Stimulated activated CD4-positive, alpha-beta T cell treated with anti-CD3 and anti-CD28 coated beads, TNF-alpha, amount 100 ng/mL, for 1 hour (primary cell): ENCODE measurements around the gene TPRG1.
A peak's percentile ranks its signal among the peaks of the same experiment; 100 is the strongest.

Experiments
- DNase-seq, 3 donors: peaks; one replicate each; pipeline ENCODE4 v3.0.0-alpha.2; 2020; ENCODE audit warnings: low read depth in 3 of 3, low spot score in 1 of 3

Gene TPRG1, protein sequence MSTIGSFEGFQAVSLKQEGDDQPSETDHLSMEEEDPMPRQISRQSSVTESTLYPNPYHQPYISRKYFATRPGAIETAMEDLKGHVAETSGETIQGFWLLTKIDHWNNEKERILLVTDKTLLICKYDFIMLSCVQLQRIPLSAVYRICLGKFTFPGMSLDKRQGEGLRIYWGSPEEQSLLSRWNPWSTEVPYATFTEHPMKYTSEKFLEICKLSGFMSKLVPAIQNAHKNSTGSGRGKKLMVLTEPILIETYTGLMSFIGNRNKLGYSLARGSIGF

DNA sequence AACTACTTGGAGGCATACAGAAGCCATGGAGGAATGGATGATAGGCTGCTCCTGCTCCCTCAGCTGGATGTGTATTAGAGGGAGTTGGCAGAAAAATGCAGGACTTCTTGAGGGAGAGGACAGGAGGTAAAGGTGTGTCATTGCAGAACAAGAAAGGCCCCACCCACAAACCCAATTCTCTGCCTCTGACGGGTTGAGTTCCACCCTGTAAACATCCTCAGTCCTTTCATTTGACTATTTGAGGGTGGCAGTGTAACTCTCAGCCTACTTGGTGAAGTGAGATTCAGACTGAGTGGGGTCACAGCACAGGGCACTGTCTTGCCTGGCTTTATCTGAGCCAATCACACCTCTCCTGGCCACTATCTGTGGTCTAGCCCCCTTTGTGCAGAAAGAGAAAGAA is at the start of gene TPRG1:
Gene TPRG1 (plus strand): TSS at position 265 of the 400 bp plus-strand sequence. CDS start 35,414 bp downstream, outside the sequence.
- DNase-seq: no peak

DNA sequence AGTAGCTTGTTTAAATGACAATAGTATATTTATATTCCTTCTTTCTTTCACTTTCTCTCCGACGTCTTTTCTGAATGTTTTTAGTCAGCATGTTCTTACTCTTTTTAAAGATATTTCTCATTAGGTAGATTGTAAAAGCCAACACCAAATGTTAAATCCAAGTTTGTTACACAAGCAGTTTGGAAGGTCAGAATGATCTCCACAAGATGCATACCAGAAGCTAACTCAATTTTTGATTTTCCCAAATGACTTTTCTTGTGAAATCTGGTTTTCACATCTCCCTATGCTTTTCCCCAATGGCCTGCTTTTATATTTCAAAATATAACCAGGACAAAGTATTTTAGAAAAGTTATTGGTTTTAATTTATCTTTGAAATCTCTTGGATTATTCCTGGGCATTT is 49.7 kb upstream of the TPRG1 start:
- DNase-seq: no peak

DNA sequence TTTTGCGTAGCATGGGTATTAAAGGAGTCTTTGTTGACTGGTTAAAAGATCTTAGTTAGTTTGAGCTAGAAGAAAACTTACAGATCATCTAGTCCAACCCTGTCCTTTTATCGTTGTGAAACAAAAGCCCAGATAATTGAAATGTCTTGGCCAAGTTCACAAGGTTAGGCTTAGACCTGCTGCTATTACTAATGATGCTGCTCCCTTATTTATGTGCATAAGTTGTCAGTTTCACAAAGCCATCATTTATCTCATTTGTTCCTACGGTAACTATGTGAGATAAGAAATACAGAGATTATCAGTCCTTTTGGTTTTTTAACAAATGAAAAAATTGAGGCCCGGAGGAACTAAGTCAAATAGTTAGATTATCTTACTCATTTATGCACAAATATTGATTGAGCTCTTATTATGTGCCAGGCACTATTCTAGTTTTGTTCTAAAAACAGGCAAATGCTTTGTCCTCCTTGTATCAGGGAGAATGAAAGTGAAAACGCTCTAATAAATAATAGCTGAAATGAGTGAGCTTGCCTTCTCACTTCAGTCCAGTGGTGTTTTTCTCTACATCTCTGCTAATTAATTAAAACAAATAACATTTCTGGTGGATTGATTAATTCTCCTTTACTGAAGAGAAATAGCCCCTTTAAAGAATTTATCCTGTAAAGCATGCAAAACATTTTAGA is 49.1 kb upstream of the TPRG1 start:
- no peak for DNase-seq

DNA sequence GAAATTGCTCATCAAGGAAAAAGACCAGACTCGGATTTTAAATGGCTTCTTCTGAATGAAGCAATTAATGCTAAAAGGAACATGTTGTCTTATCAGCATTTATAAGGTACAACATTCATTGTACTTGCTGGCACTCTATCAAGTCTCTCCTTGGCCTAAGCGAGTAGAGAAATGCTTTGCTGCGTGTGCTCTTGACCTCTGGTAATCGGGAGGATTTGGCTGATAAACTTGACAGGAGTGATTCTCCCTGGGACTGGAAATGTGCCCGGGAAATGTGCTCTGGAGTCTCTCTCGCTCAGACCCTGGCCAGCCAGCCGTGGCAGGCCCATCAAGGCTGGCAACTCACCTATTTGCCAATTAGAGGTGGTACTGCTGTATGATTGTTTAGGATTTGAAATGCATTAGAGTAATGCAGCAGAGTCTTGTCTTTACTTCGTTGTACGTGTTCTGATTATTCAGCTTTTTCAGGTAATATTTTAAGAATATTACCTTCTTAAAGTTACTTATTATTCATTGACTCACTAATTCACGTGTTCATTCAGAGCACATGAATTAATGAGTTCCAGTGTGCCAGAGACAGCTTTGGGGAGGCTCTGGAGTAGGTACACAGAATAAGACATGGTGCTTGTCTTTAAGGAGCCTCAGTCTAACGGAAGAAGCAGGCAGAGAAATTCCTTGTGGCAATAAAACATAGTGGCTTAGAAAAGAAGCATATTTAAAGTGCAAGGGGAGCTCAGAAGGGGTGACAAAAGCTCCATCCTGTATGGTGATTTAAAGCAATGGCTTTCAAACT is 48.0 kb upstream of the TPRG1 start:
- DNase-seq: no peak

DNA sequence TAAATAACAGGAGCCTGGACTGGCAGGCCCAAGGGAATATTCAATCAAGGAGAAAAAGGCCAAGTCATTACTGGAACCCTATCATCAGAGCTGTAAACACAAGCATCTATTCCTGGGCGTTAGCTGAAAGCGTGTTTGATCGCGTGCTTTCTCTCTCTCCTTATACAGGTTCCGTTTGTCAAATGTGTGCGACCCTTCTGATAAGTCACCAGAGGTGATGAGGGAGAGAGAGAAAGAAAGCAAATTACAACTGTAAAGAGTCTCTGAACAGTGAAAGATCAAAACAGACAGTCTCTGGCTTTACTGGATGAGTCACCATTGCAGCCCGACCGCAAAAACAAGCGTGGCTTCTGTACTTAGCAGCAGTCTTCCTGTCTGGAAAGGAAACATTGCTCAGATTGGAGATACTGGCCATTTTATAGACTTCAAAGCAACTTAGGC is 39.5 kb upstream of the TPRG1 start:
- peak; percentile 35 to 59 (median 49) for DNase-seq

DNA sequence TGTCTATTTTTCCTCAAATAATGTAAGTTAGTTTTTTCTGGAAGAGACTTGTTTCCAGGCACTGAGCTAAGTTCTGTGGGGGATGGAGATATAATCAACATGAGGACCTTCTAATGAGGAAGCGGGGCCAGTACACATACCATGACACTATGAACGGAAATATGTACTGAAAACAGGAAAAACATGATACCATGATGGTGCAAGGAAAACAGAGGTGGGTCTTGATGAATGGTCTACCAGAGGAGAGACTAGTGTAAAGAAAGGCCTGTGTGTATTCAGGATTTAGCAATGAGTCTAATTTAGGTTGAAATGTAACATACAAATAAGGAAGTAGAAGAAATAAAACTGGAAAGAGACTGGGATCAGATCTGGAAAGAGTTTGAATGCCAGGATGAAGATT is 38.9 kb upstream of the TPRG1 start:
- no peak for DNase-seq

DNA sequence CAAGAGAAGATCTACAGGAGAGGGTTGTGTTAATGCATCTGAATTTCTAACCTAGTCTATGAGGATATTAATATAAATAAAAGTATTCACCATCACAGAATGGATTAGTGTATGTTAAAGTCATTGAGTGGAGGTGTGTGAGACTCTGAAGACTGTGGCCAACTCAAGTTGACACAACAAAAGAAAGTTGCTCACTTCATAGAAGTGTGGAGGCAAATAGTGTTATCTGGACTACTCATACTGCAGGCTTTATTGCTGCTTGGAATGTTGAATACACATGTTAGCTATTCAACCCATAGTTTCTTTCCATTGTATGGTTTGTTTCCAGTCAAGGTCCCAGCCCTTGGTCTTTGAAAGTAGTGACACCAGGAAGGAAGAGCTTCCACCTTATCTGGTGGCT is 38.0 kb upstream of the TPRG1 start:
- no peak for DNase-seq

DNA sequence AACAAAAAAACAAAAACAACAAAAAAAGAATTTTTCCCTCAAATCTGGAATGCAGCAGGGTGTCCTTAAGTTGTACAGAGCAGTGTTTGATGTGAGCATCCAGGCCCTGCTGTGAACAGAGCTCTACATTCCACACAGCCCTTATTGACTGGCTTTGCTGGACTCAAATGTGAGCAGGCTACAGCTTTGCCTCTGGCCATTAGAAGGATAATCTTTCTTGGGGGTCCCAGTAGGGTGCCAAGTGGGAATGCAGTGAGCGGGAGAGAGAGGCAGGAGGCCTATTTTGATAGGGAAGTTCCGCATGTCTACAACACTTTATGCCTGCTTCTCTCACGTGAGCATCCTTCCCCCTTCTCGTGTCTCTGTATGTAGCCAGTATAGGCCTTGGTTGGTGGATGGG is 34.4 kb upstream of the TPRG1 start:
- no peak for DNase-seq

DNA sequence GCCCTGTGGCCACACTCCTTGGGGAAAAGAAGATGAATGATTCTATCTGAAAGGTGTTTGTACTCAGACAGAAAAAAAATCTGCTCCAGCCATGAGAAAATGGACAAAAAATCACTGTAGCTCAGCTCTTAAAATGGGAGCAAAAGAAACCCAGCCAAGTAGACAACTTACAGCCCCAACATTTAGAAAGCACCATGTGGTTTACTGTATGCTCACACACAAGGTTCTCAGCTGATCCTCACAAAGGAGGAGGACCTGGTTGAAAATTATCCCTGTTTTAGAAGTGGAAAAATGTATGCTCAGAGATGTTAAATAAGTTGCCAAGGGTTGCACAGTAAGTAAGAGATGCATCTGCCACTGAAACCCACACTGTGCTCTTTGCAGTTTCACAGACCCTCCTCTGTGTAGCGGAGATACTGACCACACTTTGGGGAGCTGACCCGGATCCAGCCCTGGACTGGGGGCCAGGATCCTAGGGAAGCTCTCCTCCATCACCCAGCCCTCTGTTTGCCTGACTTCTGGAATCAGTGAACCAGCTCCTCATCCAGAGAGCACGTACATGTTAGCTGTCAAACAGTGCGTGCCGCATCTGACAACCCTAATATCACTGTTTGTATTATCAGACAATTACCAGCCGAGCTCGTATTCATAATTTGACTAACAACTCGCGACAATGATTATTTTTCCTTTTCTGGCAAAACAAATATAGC is 32.7 kb upstream of the TPRG1 start:
- DNase-seq: no peak

DNA sequence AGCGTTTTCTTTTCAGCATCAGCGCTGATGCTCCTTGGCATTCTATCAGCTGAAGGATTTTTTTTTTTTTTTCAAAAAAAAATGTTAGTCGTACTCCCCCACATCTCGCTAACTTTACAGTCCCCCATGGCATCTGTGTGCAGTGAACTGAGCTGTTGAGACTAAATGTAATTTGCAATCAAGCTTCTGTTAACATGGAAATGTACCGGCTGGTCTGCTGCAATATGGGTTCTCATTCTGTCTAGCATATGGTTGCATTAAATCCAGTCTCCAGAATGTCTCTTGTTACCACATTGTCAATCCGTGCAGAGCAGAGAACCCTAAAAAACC is 32.2 kb upstream of the TPRG1 start:
- DNase-seq: no peak

DNA sequence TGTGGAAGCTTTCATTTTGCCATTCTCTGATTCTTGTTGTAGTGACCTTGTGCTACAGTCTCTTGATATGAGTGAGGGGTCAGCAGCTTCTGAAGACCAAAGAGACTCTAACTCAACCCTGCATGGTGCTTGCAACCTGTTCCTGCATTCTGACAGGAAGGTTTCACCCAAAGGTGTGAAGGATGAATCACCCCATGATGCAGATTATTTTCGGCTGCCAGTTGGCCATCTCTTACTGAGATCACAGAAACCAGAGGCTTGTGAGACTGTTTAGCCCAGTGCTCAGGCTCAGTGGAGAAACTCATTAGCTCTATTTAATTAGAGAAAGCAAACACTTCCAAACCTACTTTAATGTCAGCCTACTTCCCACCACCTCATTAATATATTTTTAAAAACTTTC is 29.2 kb upstream of the TPRG1 start:
- no peak for DNase-seq

DNA sequence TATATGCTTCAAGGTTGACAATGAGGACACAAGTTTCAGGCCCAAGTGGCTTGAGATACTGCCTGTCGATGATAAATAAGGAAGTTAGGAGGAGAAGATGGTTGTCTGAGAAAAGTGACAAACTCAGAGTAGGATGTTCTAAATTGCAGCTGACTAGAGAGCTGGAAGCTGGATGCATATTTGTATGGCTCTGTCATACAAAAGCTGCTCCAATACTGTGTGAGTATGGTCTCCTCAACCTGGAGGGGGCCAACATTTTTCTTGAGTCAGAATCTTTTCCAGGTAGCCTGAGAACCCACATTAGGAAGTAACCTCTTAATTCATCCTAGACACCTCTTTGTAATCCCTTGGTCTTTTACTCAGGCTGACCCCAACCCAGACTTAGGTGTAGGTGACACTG is 28.4 kb upstream of the TPRG1 start:
- no peak for DNase-seq

DNA sequence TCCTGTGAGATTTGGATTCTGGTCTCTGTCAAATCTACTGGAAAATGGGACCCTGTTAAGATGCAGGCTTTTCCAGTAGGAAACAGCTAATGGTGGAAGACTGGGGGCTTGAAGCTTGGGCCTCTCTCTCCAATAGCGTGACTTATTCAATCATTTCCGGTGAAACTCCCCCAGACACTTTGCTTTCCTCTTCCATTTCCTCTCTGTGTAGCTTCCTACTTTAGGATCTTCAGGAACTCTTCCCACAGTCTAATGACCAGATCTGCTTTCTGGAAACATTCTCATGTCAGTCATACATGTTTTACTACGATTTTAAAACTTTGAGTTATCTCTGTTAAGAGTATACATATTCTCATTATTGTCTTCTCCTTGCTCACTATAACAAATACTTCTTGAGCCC is 28.0 kb upstream of the TPRG1 start:
- DNase-seq: no peak

DNA sequence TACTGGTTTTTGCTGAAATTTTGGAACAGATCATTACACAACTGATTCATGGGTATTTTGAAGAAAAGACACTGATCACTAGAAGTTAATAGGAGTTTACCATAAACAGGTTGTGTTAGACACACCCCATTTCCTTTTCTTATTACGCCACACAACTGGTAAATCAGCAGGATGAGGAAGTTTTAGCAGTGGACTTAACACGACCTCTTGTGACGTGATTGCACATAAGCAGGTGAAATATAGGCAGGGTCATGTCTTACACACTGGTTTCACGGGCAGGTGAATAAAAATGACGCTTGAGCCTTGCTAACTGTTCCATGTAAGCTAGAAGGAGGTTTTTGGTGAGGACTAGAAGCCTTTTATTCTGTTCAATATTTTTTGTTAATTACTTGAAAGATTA is 27.1 kb upstream of the TPRG1 start:
- DNase-seq: no peak

DNA sequence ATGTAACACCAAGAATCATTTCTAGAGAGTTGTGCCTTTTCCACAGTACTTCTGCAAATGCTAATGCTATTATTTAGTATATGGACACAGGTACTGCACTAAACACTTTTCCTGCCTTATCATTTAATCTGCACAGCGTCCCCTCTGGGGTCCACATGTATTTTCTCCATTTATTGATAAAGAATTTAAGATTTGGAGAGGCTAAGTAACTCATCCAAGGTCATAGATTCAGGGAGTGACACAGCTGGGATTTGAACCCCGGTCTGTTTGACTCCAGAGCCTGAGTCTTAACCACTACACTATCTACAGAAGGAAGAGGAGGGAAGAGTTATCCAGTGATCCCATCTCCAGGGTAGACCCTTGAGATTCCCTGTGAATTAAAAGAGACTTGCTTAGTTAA is 24.9 kb upstream of the TPRG1 start:
- no peak for DNase-seq

DNA sequence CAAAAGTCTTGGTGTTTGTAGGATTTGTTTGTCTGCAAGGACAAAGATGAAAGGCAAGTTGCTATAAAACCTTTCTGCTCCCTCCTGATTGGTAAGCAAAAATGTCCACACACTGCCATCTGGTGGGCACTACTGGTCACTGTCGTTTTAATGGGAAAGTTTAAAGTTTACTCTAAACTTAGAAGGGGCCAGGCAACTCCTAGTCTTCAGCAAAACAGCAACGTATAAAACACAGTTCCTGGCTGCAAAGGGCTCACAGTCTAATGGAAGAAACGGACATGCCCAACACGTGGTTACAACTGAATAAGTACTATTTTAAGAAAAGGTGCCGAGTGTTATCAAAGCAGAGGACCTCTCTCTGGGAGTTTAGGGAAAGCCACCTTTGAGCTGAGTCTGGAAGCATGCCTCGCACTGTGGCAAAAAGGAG is 23.7 kb upstream of the TPRG1 start:
- peak; percentile 16 to 55 (median 47) for DNase-seq

DNA sequence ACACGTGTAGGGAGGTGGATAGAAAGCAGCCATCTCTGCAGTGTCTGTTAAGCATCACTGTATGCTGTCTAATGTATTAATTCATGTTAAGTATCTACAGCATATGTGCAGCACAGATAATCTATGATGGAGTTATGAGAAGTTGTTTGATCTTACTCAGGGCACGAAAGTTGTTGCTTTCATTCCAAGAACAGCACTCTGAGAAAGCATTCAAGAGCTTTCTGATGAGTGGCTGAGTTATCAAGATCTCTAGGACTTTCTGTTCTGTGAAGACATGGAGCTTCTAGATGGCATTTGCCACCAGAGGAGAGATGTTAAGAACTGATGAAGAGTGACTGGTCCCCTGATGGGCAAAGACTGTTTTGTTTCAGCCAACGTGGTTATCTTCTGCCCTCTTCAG is 22.6 kb upstream of the TPRG1 start:
- no peak for DNase-seq

DNA sequence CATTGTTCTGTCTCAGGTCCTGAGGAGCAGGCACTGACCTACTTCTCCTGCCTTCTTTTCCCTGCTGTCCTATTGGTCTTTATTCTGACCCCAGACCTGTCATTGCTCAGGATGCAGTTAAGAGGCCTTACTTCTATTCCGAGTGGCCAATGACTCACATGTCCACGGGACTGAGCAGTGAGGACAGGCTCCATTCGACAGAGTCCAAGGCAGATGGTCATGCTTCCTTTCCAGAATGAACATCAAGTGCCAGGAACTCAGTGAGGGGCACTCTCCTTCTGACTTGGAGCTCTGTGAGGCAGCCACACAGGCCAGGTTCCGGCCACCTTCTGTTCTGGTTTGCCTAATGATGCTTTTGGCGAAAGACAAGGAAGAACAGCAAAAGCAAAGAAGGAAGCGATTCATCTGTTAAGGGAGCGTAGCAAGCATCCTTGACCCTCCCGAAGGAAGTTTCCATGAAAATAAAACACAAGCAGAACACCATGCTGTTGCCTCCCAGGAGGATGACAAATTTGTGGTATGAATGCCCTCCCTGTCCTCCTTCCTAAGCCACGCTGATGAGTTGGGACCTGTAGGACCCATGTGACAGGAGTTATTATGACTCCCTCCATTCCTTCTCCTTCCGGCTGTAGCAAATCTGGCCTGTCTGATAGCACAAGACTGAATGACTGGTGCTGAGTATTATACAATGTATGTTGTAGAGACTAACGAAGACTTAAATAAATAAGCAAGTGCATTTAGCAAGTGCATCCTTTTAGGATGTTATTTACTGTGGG is 14.4 kb upstream of the TPRG1 start:
- DNase-seq: no peak

DNA sequence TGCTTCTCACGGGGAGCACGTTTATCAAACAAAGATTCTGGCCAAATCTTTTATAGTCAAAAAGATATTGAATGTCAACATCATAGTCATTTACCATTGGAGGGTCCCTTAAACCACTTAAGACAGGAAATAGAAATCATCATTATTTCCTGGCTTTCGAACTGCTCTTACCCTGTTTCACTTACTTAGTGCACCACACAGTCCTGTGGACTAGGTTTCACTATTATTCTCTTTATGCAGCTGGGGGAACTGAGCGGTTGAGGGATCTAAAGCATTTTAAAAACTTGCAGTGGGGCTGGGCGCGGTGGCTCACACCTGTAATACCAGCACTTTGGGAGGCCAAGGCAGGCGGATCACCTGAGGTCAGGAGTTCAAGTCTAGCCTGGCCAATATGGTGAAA is 13.7 kb upstream of the TPRG1 start:
- DNase-seq: no peak

DNA sequence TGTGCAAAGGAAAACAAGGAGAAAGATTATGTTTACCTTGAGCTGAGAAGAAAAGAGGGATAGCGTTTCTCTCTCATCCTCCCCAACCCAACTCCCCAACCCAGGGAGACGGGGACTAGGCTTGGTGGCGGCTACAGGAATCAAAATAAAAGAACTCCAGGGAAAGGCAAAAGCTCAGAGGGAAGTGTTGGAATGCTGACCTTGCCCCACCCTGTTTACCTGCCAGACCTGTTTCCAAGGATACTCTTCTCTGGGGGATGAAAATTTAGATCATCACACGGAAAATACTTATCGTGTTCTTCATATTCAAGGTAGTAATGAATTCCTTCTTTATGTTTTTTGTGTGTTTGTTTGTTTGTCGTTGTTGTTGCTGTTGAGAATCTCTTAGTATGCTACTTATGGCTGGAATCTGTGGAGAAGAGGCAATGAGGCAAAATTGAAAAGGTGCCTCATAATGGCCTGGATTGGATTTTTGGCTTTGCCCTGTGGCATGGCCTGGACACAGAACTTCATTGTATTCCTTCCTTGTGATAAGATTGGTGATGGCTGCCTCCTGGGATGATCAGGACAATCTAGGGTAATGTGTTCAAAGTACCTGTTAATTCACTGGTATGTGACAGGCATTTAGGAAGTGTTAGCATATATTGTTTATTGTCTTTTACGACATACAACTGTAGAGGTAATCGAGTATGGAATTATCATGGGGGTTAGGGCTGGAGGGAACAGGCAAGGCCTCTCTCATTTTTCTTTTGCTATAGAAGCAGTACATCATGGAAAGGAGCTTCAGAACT is 11.1 kb upstream of the TPRG1 start:
- no peak for DNase-seq
